ENCODE results near the gene KIAA0232.

KIAA0232 gene

DNA sequence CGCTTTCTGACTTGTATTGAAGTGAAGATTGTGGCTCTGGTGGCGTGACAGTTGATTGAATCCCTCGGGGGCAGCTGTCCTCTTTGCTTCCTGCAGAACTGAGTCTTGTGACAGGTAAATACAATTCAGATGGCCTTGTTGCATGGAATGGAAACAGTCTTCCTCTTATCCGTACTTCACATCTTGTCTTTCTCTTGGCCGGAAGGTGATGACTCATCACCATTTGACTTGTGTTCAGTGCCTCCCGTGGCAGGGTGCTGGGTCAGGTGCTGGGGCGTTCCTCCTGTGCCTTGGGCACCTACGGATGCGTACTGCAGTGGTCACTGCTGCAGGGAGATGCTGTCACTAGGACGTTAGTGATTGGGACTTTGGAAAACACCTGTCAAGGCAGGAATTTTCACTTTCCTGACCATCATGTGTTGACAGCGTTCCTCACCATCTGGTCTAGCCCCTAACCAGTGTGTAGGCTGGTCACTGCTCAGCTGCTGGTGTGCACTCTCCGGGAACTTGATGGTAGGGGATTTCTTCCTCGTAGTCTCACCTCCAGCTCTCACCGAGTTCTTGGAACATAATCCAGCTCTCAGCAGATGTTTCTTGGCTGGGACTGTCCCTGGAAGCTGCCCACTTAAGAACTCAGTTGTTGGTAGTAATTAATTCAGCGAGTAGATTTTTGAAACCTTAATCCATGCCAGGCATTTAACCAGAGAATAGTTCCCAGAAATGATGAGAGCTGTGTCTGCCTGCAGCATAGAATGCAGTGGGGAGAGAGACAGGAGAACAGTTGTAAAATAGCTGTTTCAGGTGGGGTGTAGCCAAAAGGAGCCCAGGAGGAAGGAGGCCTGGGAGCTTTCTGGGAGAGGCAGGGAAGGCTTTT is 134.3 kb downstream of the KIAA0232 start:
- Histone ChIP-seq H3K4me1 (ENCODE audit: low read depth, poor library complexity, severe bottlenecking) (no peaks in the 10 kb centered on the region), H4K20me1 (ENCODE audit: insufficient read depth) (no peaks in the 10 kb centered on the region), H3K27me3 (ENCODE audit: insufficient read depth, low read depth) (no peaks in the 10 kb centered on the region), H3K9ac (no peak overlapping the region), H3K4me3 (IDR thresholded peaks at IDR 0.05; ENCODE audit: insufficient read depth, low read depth, low read length) (no peak overlapping the region), H2AFZ (ENCODE audit: low read depth) (no peak overlapping the region), H3K79me2 (ENCODE audit: insufficient read depth, low read depth) (no peaks in the 10 kb centered on the region), H3K4me2 (no peak overlapping the region), H3K27ac (no peak overlapping the region), H3K36me3 (ENCODE audit: insufficient read depth) (no peaks in the 10 kb centered on the region)
- no peak for TF ChIP-seq CTCF (conservative IDR thresholded peaks at IDR 0.05; ENCODE audit: low read depth, low read length)

- no peaks in the 10 kb centered on the region for H4K20me1 ChIP-seq (ENCODE audit: insufficient read depth)
- H3K36me3 ChIP-seq (ENCODE audit: insufficient read depth), result no peaks in the 10 kb centered on the region
- no peak overlapping the region for H3K4me2 ChIP-seq
- no peaks in the 10 kb centered on the region for H3K4me1 ChIP-seq (ENCODE audit: low read depth, poor library complexity, severe bottlenecking)
- H2AFZ ChIP-seq (ENCODE audit: low read depth), result no peak overlapping the region
- no peaks in the 10 kb centered on the region for H3K79me2 ChIP-seq (ENCODE audit: insufficient read depth, low read depth)
- H3K9ac ChIP-seq, result no peak overlapping the region
- no peak overlapping the region for H3K4me3 ChIP-seq (IDR thresholded peaks at IDR 0.05; ENCODE audit: insufficient read depth, low read depth, low read length)
- H3K27ac ChIP-seq, result no peak overlapping the region
- no peak for TF ChIP-seq CTCF (conservative IDR thresholded peaks at IDR 0.05; ENCODE audit: low read depth, low read length)
- H3K27me3 ChIP-seq (ENCODE audit: insufficient read depth, low read depth), result no peaks in the 10 kb centered on the region
Measured at GRCh38 chr4:6917461-6918271, 135.1 kb downstream of the KIAA0232 start.

- no peaks in the 10 kb centered on the region for H3K27me3 ChIP-seq (ENCODE audit: insufficient read depth, low read depth)
- no peak overlapping the region for H3K27ac ChIP-seq
- H3K4me2 ChIP-seq, result no peak overlapping the region
- H3K4me3 ChIP-seq (IDR thresholded peaks at IDR 0.05; ENCODE audit: insufficient read depth, low read depth, low read length), result no peak overlapping the region
- no peaks in the 10 kb centered on the region for H3K4me1 ChIP-seq (ENCODE audit: low read depth, poor library complexity, severe bottlenecking)
- no peaks in the 10 kb centered on the region for H3K79me2 ChIP-seq (ENCODE audit: insufficient read depth, low read depth)
- H3K9ac ChIP-seq, result no peak overlapping the region
- H2AFZ ChIP-seq (ENCODE audit: low read depth), result no peak overlapping the region
- no peaks in the 10 kb centered on the region for H3K36me3 ChIP-seq (ENCODE audit: insufficient read depth)
- no peaks in the 10 kb centered on the region for H4K20me1 ChIP-seq (ENCODE audit: insufficient read depth)
- TF ChIP-seq CTCF (conservative IDR thresholded peaks at IDR 0.05; ENCODE audit: low read depth, low read length), result no peak
Measured at GRCh38 chr4:6918338-6918737, 135.8 kb downstream of the KIAA0232 start.

- no peak overlapping the region for H3K27ac ChIP-seq
- H3K27me3 ChIP-seq (ENCODE audit: insufficient read depth, low read depth), result no peaks in the 10 kb centered on the region
- H2AFZ ChIP-seq (ENCODE audit: low read depth), result no peak overlapping the region
- peaks cover 4% of the 10 kb centered on the region for H3K4me1 ChIP-seq (ENCODE audit: low read depth, poor library complexity, severe bottlenecking)
- no peak for TF ChIP-seq CTCF (conservative IDR thresholded peaks at IDR 0.05; ENCODE audit: low read depth, low read length)
- no peak overlapping the region for H3K4me2 ChIP-seq
- H3K79me2 ChIP-seq (ENCODE audit: insufficient read depth, low read depth), result no peaks in the 10 kb centered on the region
- no peak overlapping the region for H3K4me3 ChIP-seq (IDR thresholded peaks at IDR 0.05; ENCODE audit: insufficient read depth, low read depth, low read length)
- H4K20me1 ChIP-seq (ENCODE audit: insufficient read depth), result no peaks in the 10 kb centered on the region
- no peaks in the 10 kb centered on the region for H3K36me3 ChIP-seq (ENCODE audit: insufficient read depth)
- no peak overlapping the region for H3K9ac ChIP-seq
Measured at GRCh38 chr4:6920171-6920570, 137.6 kb downstream of the KIAA0232 start.

Data from KMS-11 (cell line).